ENCODE data around the gene MIXL1.
"Not testable (repeated sequence)": the region's sequence is repeated elsewhere in the genome, so short reads cannot be mapped to it uniquely, and the experiment has no call there.

MIXL1 gene

DNA sequence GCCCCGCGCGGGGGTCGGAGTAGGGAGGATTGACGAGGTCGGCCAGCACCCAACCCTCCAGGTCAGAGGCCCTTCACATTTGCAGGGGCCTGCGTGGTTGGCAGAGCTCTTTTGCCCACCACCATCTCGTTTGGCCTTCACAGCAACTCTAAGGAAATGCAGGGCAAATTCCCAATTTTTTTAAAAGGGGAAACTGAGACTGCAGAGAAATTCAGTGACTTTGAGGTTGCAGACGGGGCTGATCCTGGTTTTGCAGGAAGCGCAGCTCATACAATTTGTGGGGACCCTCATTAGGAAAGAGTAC is 36.5 kb upstream of the MIXL1 start:
- Histone ChIP-seq H3K27ac (ENCODE audit: insufficient read depth in 1 of 2, low read depth in 1 of 2, low read length in 2 of 2, poor library complexity in 1 of 2, severe bottlenecking in 2 of 2) (peak overlapping the region; percentile 68 to 87), H3K9me3 (ENCODE audit: control extremely low read depth in 1 of 5, control insufficient read depth in 4 of 5, insufficient read depth in 2 of 5, low read depth in 1 of 5, low read length in 4 of 5) (no peaks in the 10 kb centered on the region), H3K27me3 (replicated peaks in 2 of 5; ENCODE audit: control insufficient read depth in 4 of 5, insufficient read depth in 5 of 5, low read length in 4 of 5) (no peaks in the 10 kb centered on the region), H3K36me3 (ENCODE audit: control insufficient read depth in 4 of 4, insufficient read depth in 4 of 4, low read length in 3 of 4) (no peaks in the 10 kb centered on the region), H3K4me1 (ENCODE audit: control extremely low read depth in 1 of 4, control insufficient read depth in 4 of 4, insufficient read depth in 4 of 4, low read length in 3 of 4) (peaks cover 17 to 34% (median 29%) of the 10 kb centered on the region in 4 experiments), H3K4me3 (ENCODE audit: control insufficient read depth in 1 of 7, extremely low read depth in 1 of 7, insufficient read depth in 4 of 7, low read depth in 2 of 7, low read length in 6 of 7) (peak overlapping the region; percentile 41 to 95 (median 93))
- CTCF ChIA-PET: no interaction called here
- DNase-seq: no peak
- WGBS (ENCODE audit: insufficient coverage): 0% methylated on average over 9 of the region's 10 CpGs
- POLR2A ChIA-PET: interaction anchor here (0.7 kb wide), 1 partner anchor 753 kb away, joined by 3 read pairs; the partner anchor contains the start of gene COQ8A

DNA sequence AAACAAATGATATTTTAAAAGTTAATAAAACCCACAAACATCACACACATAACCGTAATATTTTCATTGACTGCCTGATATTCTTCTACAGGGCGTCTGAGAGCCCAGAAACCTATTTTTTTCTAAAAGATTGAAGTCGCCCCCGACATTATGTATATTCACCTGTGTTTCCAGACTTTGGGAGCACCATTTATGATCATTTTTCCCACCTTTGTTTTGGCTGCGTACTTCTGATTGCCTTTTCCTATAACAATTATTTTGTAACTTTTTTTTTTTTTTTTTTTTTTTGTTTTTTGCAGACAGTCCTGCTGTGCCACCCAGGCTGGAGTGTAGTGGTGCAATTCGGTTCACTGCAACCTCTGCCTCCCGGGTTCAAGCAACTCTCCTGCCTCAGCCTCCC is 36.1 kb upstream of the MIXL1 start:
- peak overlapping the region; percentile 68 to 87 for H3K27ac ChIP-seq (ENCODE audit: insufficient read depth in 1 of 2, low read depth in 1 of 2, low read length in 2 of 2, poor library complexity in 1 of 2, severe bottlenecking in 2 of 2)
- WGBS (ENCODE audit: insufficient coverage): 80% methylated on average over 3 of the region's 7 CpGs
- peaks cover 17 to 31% (median 26%) of the 10 kb centered on the region in 4 experiments for H3K4me1 ChIP-seq (ENCODE audit: control extremely low read depth in 1 of 4, control insufficient read depth in 4 of 4, insufficient read depth in 4 of 4, low read length in 3 of 4)
- no peaks in the 10 kb centered on the region for H3K9me3 ChIP-seq (ENCODE audit: control extremely low read depth in 1 of 5, control insufficient read depth in 4 of 5, insufficient read depth in 2 of 5, low read depth in 1 of 5, low read length in 4 of 5)
- ChIA-PET POLR2A (interaction anchor here (0.7 kb wide), 1 partner anchor 753 kb away, joined by 3 read pairs; the partner anchor contains the start of gene COQ8A), CTCF (no interaction called here)
- H3K4me3 ChIP-seq (ENCODE audit: control insufficient read depth in 1 of 7, extremely low read depth in 1 of 7, insufficient read depth in 4 of 7, low read depth in 2 of 7, low read length in 6 of 7): peak overlapping the region in 6 of 7 experiments; percentile 76 to 95 (median 94)
- no peak for DNase-seq
- no peaks in the 10 kb centered on the region for H3K27me3 ChIP-seq (replicated peaks in 2 of 5; ENCODE audit: control insufficient read depth in 4 of 5, insufficient read depth in 5 of 5, low read length in 4 of 5)
- H3K36me3 ChIP-seq (ENCODE audit: control insufficient read depth in 4 of 4, insufficient read depth in 4 of 4, low read length in 3 of 4): no peaks in the 10 kb centered on the region

DNA sequence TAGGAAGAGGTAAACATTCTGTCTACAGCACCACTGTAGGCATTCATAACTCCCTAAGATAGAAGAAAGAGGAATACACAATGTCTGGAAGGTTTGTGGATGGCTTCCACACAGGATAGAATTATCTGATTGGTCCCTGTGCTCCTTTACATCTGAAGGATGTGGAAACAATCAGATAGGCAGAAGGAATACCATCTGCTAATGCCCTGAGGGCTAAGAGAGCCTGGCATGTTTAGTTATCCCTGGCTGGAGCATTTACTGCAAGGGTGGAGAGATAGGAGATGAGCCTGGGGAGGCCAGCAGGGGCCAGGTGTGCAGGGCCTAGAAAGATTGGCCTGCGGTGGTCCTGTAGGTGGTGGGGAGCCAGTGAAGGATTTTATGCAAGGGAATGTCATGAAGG is 28.3 kb upstream of the MIXL1 start:
- H3K9me3 ChIP-seq (ENCODE audit: control extremely low read depth in 1 of 5, control insufficient read depth in 4 of 5, insufficient read depth in 2 of 5, low read depth in 1 of 5, low read length in 4 of 5): no peaks in the 10 kb centered on the region
- no peak for DNase-seq
- CTCF ChIA-PET: interaction anchor here (1.2 to 6.9 kb wide), 4 partner anchors 10 to 96 kb away, joined by 4 to 89 read pairs (median 9); no protein-coding TSS in a partner anchor
- no peaks in the 10 kb centered on the region for H3K36me3 ChIP-seq (ENCODE audit: control insufficient read depth in 4 of 4, insufficient read depth in 4 of 4, low read length in 3 of 4)
- POLR2A ChIA-PET: no interaction called here
- H3K4me1 ChIP-seq (ENCODE audit: control extremely low read depth in 1 of 4, control insufficient read depth in 4 of 4, insufficient read depth in 4 of 4, low read length in 3 of 4): peaks cover 0 to 3% (median 0%) of the 10 kb centered on the region in 4 experiments
- no peak overlapping the region for H3K4me3 ChIP-seq (ENCODE audit: control insufficient read depth in 1 of 7, extremely low read depth in 1 of 7, insufficient read depth in 4 of 7, low read depth in 2 of 7, low read length in 6 of 7)
- 100% methylated on average over 1 of the region's 1 CpG for WGBS (ENCODE audit: insufficient coverage)
- H3K27ac ChIP-seq (ENCODE audit: insufficient read depth in 1 of 2, low read depth in 1 of 2, low read length in 2 of 2, poor library complexity in 1 of 2, severe bottlenecking in 2 of 2): no peak overlapping the region
- no peaks in the 10 kb centered on the region for H3K27me3 ChIP-seq (replicated peaks in 2 of 5; ENCODE audit: control insufficient read depth in 4 of 5, insufficient read depth in 5 of 5, low read length in 4 of 5)

DNA sequence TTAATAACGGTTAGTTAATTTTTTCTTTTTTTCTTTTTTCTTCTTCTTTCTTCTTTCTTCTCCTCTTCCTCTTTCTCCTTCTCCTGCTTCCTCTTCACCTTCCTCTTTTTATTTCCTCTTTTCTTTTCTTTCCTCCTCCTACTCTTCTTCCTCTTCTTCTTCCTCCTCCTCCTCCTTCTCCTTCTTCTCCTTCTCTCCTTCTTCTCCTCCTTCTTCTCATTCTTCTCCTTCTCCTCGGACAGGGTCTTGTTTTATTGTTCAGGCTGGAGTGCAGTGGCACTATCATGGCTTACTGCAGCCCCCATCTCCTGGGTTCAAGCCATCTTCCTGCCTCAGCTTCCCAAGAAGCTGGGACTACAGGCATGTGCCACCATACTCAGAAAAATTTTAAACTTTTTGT is 23.5 kb upstream of the MIXL1 start:
- Histone ChIP-seq H3K4me3 (ENCODE audit: control insufficient read depth in 1 of 7, extremely low read depth in 1 of 7, insufficient read depth in 4 of 7, low read depth in 2 of 7, low read length in 6 of 7) (no peak overlapping the region), H3K27ac (ENCODE audit: insufficient read depth in 1 of 2, low read depth in 1 of 2, low read length in 2 of 2, poor library complexity in 1 of 2, severe bottlenecking in 2 of 2) (no peak overlapping the region), H3K27me3 (replicated peaks in 2 of 5; ENCODE audit: control insufficient read depth in 4 of 5, insufficient read depth in 5 of 5, low read length in 4 of 5) (no peaks in the 10 kb centered on the region), H3K4me1 (ENCODE audit: control extremely low read depth in 1 of 4, control insufficient read depth in 4 of 4, insufficient read depth in 4 of 4, low read length in 3 of 4) (peaks cover 0 to 3% (median 0%) of the 10 kb centered on the region in 4 experiments), H3K9me3 (ENCODE audit: control extremely low read depth in 1 of 5, control insufficient read depth in 4 of 5, insufficient read depth in 2 of 5, low read depth in 1 of 5, low read length in 4 of 5) (no peaks in the 10 kb centered on the region), H3K36me3 (ENCODE audit: control insufficient read depth in 4 of 4, insufficient read depth in 4 of 4, low read length in 3 of 4) (no peaks in the 10 kb centered on the region)
- 75% methylated on average over 1 of the region's 2 CpGs for WGBS (ENCODE audit: insufficient coverage)
- no peak for DNase-seq
- CTCF ChIA-PET: interaction anchor here (1.0 to 3.8 kb wide), 7 partner anchors 12 to 137 kb away, joined by 3 to 30 read pairs (median 9); no protein-coding TSS in a partner anchor
- POLR2A ChIA-PET: interaction anchor here (0.8 kb wide), 1 partner anchor 15 kb away, joined by 7 read pairs; no protein-coding TSS in a partner anchor

DNA sequence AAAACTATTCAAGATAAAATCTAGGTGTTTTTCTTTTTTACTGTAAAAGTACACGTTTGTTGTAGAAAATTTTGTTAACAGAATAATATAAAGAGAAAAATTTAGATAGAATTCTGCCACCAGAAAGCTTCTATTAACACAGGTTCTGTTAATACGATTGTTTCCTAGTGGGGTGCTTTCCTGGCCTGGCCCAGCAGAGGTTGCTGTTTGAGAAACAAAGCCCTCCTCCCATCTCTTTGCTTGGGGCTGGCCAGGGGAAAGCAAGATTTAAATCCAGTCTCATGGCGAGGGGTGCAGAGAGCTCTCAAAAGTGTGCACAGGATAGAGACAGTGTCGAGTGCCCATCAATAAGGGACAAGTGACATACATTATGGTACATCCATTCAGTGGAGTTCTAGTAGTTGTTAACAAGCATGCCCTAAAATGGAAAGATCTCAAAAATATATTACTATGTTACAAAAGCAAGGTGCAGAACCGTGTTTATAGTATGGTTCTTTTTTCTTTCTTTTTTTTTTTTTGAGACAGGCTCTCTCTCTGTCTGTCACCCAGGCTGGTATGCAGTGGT is 22.4 kb upstream of the MIXL1 start:
- Histone ChIP-seq H3K9me3 (ENCODE audit: control extremely low read depth in 1 of 5, control insufficient read depth in 4 of 5, insufficient read depth in 2 of 5, low read depth in 1 of 5, low read length in 4 of 5) (no peaks in the 10 kb centered on the region), H3K27me3 (replicated peaks in 2 of 5; ENCODE audit: control insufficient read depth in 4 of 5, insufficient read depth in 5 of 5, low read length in 4 of 5) (no peaks in the 10 kb centered on the region), H3K27ac (ENCODE audit: insufficient read depth in 1 of 2, low read depth in 1 of 2, low read length in 2 of 2, poor library complexity in 1 of 2, severe bottlenecking in 2 of 2) (no peak overlapping the region), H3K4me3 (ENCODE audit: control insufficient read depth in 1 of 7, extremely low read depth in 1 of 7, insufficient read depth in 4 of 7, low read depth in 2 of 7, low read length in 6 of 7) (no peak overlapping the region), H3K4me1 (ENCODE audit: control extremely low read depth in 1 of 4, control insufficient read depth in 4 of 4, insufficient read depth in 4 of 4, low read length in 3 of 4) (peaks cover 0 to 3% (median 0%) of the 10 kb centered on the region in 4 experiments), H3K36me3 (ENCODE audit: control insufficient read depth in 4 of 4, insufficient read depth in 4 of 4, low read length in 3 of 4) (no peaks in the 10 kb centered on the region)
- peak; percentile 33 to 55 (median 54) for DNase-seq
- CTCF ChIA-PET: interaction anchor here (0.7 to 3.8 kb wide), 10 partner anchors 9 to 572 kb away, joined by 3 to 30 read pairs (median 4); no protein-coding TSS in a partner anchor
- 65% methylated on average over 2 of the region's 5 CpGs for WGBS (ENCODE audit: insufficient coverage)
- POLR2A ChIA-PET: no interaction called here

DNA sequence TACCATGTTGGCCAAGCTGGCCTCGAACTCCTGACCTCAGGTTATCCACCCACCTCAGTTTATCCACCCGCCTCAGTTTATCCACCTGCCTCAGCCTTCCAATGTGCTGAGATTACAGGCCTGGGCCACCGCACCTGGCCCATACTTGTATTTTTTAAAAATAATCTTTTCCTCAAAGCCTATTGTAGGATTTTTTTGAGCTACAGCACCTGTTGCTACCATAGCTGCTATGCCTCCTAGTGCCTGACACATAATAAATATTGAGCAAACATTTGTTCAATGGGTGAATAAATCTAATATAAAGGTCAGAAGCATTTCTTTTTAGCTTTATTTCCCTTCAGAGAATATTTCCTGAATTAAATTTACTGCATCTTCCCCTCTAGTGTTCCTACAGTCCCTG is 21.2 kb upstream of the MIXL1 start:
- CTCF ChIA-PET: interaction anchor here (1.0 to 3.8 kb wide), 7 partner anchors 10 to 347 kb away, joined by 3 to 30 read pairs (median 4); partner anchors contain the start of gene STUM
- no peak overlapping the region for H3K27ac ChIP-seq (ENCODE audit: insufficient read depth in 1 of 2, low read depth in 1 of 2, low read length in 2 of 2, poor library complexity in 1 of 2, severe bottlenecking in 2 of 2)
- no peaks in the 10 kb centered on the region for H3K9me3 ChIP-seq (ENCODE audit: control extremely low read depth in 1 of 5, control insufficient read depth in 4 of 5, insufficient read depth in 2 of 5, low read depth in 1 of 5, low read length in 4 of 5)
- WGBS (ENCODE audit: insufficient coverage): 100% methylated on average over 1 of the region's 3 CpGs
- no peak for DNase-seq
- H3K4me1 ChIP-seq (ENCODE audit: control extremely low read depth in 1 of 4, control insufficient read depth in 4 of 4, insufficient read depth in 4 of 4, low read length in 3 of 4): peaks cover 0 to 3% (median 0%) of the 10 kb centered on the region in 4 experiments
- H3K27me3 ChIP-seq (replicated peaks in 2 of 5; ENCODE audit: control insufficient read depth in 4 of 5, insufficient read depth in 5 of 5, low read length in 4 of 5): no peaks in the 10 kb centered on the region
- POLR2A ChIA-PET: no interaction called here
- no peaks in the 10 kb centered on the region for H3K36me3 ChIP-seq (ENCODE audit: control insufficient read depth in 4 of 4, insufficient read depth in 4 of 4, low read length in 3 of 4)
- no peak overlapping the region for H3K4me3 ChIP-seq (ENCODE audit: control insufficient read depth in 1 of 7, extremely low read depth in 1 of 7, insufficient read depth in 4 of 7, low read depth in 2 of 7, low read length in 6 of 7)

DNA sequence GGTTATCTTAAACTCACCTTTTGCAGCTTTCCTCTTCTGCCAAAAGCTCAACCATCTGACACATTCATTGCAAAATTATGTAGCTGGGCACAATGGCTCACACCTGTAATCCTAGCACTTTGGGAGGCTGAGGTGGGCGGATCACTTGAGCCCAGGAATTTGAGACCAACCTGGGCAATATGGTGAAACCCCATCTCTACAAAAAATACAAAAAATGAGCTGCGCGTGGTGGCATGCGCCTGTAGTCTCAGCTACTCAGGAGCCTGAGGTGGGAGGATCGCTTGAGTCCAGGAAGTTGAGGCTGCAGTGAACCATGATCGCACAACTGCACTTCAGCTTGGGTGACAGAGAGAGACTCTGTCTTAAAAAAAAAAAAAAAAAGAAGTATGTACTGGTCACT is 20.8 kb upstream of the MIXL1 start:
- H3K9me3 ChIP-seq (ENCODE audit: control extremely low read depth in 1 of 5, control insufficient read depth in 4 of 5, insufficient read depth in 2 of 5, low read depth in 1 of 5, low read length in 4 of 5); H3K36me3 ChIP-seq (ENCODE audit: control insufficient read depth in 4 of 4, insufficient read depth in 4 of 4, low read length in 3 of 4); DNase-seq; H3K4me3 ChIP-seq (ENCODE audit: control insufficient read depth in 1 of 7, extremely low read depth in 1 of 7, insufficient read depth in 4 of 7, low read depth in 2 of 7, low read length in 6 of 7); H3K27ac ChIP-seq (ENCODE audit: insufficient read depth in 1 of 2, low read depth in 1 of 2, low read length in 2 of 2, poor library complexity in 1 of 2, severe bottlenecking in 2 of 2); H3K27me3 ChIP-seq (replicated peaks in 2 of 5; ENCODE audit: control insufficient read depth in 4 of 5, insufficient read depth in 5 of 5, low read length in 4 of 5); POLR2A ChIA-PET; H3K4me1 ChIP-seq (ENCODE audit: control extremely low read depth in 1 of 4, control insufficient read depth in 4 of 4, insufficient read depth in 4 of 4, low read length in 3 of 4): not testable (repeated sequence)
- CTCF ChIA-PET: interaction anchor here (1.0 to 3.8 kb wide), 7 partner anchors 9 to 346 kb away, joined by 3 to 30 read pairs (median 4); partner anchors contain the start of gene STUM
- 98% methylated on average over 5 of the region's 6 CpGs for WGBS (ENCODE audit: insufficient coverage)
